Liver (tissue), 3 donors: ENCODE results near the gene PCNP.

Experiments
- CTCF ChIP-seq: fragments of 150-350 bp; IDR thresholded peaks from 2 replicates; pipeline ENCODE4 v1.5.1; 2017; ENCODE audit warnings: improper control_type of control experiment, low read depth, low read length; ENCODE audit not compliant: missing input control
- MAX ChIP-seq: IDR thresholded peaks from 2 replicates; pipeline ENCODE4 v1.6.1; 2016; ENCODE audit warnings: antibody characterized with exemption
- RAD21 ChIP-seq, 2 donors: IDR thresholded peaks; 2 replicates each; pipeline ENCODE4 v1.6.1; 2016; ENCODE audit warnings: antibody characterized with exemption in 2 of 2, mild to moderate bottlenecking in 2 of 2
- donor health status: healthy.
- donor health status: healthy.

- TF ChIP-seq CTCF (no peak), MAX (no peak), RAD21 (IDR thresholded peaks at IDR 0.05) (no peak)
Observed at GRCh38 chr3:101527441-101527840, 46.5 kb upstream of the PCNP start.
